NCI-H1436 (cell line): Measurements from ENCODE around the gene AP4E1.
"Not testable (repeated sequence)": the region's sequence is repeated elsewhere in the genome, so short reads cannot be mapped to it uniquely, and the experiment has no call there.

Source experiments
- DNase-seq: peaks from one replicate; lab custom pipeline; 2025; lab: John Stamatoyannopoulos, UW

Gene AP4E1

GRCh38 chr15:50950745-50951144, 42.3 kb downstream of the AP4E1 start:
- DNase-seq, result not testable (repeated sequence)

DNA sequence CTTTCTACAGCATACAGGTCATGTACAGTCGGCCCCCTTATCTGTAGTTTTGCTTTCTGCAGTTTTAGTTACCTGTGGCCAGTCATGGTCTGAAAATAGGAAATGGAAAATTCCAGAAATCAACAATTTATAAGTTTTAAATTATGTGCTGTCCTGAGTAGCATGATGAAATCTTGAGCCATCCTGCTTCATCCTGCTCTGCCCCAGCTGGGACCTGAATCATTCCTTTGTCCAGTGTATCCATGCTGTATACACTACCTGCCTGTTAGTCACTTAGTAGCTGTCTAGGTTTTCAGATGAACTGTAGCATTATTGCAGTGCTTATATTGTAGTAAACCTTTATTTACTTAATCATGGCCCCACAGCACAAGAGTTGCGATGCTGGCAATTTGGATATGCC, 44.8 kb downstream of the AP4E1 start:
- no peak for DNase-seq

- not testable (repeated sequence) for DNase-seq
These were observed 46.4 kb downstream of the AP4E1 start for GRCh38 chr15:50954837-50955236.

DNA sequence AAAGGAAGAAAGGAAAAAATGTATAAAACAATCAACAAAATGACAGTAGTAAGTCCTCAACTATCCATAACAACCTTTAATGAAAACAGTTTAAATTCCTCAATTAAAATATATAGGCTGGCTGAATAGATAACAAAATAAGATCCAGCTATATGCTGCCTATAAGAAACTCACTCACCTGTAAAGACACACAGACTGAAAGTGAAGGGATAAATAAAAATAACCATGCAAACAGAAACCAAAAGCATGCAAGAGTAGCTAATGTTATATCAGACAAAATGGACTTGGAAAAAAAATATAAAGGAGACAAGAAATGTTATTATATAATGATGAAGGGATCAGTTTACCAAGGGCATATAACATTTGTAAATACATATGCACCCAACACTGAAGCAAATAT, 51.2 kb downstream of the AP4E1 start:
- DNase-seq, result no peak

DNA sequence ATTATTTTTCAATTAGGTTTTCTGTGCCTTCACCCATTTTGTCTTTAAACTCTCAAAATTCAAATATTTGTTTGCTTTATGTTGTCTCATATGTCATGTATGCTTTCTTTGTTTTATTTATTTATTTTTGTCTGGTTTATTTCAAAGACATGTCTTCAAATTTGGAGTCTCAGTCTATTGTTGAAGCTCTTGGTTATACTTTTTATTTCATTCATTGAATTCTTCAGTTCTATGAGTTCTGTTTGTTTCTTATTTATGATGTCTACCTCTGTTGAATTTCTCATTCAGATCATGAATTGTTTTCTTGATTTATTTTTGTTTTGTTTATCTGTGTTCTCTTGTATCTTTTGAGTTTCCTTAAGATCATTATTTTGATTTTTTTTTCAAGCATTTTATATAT, 55.6 kb downstream of the AP4E1 start:
- DNase-seq, result no peak

- no peak for DNase-seq
These were observed 59.9 kb downstream of the AP4E1 start for GRCh38 chr15:50968353-50968752.

- no peak for DNase-seq
These were observed 62.0 kb downstream of the AP4E1 start for GRCh38 chr15:50970524-50970923.

DNA sequence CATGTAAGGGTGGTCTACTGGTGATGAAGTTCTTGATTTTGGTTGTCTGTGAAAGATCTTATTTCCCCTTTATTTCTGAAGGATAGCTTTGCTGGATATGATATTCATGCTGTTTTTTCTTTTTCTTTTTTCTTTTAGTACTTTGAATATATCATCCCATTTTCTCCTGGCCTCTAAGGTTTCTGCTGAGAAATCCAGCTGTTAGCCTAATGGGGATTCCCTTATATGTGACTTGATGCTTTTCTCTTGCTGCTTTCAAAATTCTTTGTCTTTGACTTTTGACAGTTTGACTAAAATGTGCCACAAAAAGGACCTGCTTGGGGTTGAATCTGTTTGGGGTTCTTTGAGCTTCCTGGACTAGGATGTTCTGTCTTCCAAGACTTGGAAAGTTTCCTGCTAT, 62.6 kb downstream of the AP4E1 start:
- DNase-seq, result no peak

DNA sequence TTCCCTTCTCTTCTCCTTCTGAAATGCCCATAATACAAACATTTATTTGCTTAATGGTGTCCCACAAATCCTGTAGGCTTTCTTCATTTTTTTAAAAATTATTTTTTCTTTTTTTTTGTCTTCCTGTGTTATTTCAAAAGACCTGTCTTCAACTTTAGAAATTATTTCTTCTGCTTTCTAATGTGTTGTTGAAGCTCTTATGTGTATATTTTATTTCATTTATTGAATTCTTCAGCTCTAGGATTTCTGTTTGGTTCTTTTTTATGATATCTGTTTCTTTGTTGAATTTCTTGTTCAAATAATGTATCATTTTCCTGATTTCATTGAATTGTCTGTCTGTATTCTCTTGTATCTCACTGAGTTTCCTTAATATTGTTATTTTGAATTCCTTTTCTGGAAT, 63.1 kb downstream of the AP4E1 start:
- DNase-seq, result no peak

DNA sequence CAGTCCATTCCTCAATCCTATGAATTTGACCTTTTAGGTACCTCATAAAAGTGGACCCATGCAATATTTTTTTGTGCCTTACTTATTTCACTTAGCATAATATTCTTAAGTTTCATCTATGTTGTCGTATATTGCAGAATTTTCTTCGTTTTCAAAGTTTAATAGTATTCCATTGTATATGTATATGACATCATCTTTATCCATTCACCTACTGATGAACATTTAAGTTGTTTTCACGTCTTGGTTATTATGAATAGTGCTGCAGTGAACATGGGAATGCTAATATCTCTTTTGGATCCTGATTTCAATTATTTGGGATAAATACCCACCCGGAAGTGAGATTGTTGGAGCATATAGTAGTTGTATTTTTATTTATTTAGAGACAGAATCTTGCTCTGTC, 65.1 kb downstream of the AP4E1 start:
- no peak for DNase-seq

DNA sequence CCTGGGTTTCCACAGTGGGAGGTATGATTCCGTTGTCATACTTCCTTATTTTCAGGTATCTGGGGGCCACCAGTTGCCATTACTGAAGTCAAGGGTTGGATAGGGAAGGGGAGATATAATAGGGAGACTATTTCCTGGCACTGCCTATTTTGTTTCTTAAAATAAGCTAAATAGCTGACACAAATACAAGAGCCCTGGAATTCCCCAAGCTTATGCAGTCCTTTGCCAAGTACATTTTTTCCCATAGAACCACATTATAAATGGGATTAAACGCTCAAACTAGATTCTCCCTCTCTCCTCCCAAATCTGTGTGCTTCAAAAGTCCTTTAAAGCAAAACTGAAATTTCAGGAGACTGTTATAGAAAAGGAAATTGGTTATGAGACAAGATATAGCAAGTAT, 68.7 kb downstream of the AP4E1 start:
- DNase-seq, result no peak

DNA sequence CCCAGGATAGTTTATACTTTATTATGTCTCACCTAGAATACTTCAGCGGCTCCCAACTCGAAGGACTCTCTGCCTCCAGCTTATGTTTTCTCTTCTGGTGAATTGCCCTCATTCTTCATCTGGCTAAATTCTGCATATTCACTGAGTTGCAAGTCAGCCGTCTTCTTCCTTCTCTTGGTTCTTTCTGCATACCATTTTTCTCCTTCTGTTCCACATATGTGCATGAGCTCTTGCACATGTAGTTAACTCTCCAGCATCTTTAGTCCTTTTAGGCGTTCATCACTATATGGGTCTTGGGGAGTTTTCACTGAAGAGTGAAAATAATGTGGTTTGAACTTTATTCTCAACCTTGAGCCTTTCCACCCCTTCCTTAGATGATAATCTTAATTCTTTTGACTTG, 70.1 kb downstream of the AP4E1 start:
- DNase-seq, result no peak

GRCh38 chr15:50979041-50979440, 70.6 kb downstream of the AP4E1 start:
- DNase-seq, result no peak

- no peak for DNase-seq
These were observed 85.1 kb downstream of the AP4E1 start for GRCh38 chr15:50993598-50993997.

GRCh38 chr15:50996641-50997040, 88.2 kb downstream of the AP4E1 start:
- DNase-seq, result no peak

DNA sequence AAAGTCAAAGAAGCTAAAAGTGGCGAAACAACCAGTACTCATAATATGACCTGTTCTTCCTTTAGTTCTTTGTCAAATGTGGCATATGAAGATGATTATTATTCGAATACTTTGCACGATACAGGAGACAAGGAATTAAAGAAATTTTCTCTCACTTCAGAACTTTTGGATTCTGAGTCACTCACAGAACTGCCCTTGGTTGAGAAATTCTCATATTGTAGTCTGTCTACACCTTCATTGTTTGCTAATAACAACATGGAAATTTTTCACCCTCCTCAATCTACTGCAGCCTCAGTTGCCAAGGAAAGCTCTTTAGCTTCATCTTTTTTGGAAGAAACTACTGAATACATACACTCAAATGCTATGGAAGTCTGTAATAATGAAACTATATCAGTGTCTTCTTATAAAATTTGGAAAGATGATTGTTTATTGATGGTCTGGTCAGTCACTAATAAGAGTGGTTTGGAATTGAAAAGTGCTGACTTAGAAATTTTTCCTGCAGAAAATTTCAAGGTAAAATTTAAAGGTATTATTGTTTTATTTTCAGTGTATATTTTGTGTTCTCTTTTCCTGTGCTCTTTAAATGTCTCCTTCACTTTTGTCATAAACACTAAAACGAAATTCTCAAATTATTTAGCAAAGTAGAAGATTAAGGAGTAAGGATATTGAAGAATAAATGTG, 89.0 kb downstream of the AP4E1 start:
- no peak for DNase-seq

GRCh38 chr15:51004103-51004551, 95.6 kb downstream of the AP4E1 start:
- DNase-seq, result no peak

- DNase-seq, result no peak
These were observed 98.0 kb downstream of the AP4E1 start for GRCh38 chr15:51006336-51006985.

DNA sequence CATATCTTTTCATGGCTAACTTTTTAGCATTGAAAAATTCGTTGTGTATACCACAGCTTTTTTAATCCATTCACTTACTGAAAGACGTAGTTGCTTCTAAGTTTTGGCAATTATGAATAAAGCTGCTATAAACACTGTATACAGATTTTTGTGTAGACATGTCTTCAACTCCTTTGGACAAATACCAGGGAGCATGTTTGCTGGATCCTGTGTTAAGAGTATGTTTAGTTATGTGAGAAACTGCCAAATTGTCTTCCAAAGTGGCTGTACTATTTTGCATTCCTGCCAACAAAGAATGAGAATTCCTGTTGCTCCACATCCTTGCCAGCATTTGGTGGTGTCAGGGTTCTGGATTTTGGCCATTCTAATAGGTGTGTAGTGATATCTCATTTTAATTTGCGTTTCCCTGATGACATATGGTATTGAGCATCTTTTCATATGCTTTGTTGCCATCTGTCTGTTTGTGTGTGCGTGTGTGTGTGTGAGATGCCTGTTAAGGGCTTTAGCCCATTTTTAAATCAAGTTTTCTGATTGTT, 98.7 kb downstream of the AP4E1 start:
- DNase-seq, result no peak

DNA sequence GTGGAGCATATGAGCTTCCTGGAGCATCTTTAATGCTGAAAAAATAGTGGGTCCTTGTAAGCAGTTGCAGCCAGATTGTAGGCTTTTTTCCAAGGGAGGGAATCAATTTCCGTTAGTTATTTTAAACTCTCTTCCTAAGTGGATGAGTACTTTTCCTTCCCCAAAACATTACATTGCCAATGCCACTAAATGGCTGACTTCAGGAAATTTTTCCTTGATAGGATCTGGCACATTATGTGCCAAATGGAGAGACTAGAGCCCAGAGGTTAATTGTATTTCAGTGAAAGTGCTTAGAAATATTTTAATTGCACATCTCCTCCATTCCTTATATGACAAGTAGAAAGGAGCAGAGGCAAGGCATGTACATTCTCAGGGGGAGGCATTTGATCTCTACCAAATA, 102.7 kb downstream of the AP4E1 start:
- DNase-seq, result no peak

DNA sequence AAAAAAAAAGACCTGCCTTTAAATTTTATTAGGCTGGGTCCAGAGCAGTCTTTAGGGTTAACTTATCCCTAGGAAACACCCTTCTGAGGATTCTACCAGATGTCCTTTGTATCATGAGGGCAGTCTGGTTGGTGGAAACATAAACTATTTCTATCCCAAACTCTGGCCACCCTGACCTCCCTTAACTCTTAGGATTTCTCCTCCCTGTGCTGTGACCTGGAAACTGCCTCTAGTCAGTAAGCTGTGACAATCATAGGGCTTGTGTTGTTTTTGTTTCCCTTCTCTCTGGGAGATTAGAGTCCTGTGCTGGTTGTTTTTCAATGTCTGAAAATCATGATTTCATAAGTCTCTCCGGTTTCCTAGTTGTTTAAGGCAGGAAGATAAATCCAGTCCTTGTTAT, 108.1 kb downstream of the AP4E1 start:
- DNase-seq, result no peak

DNA sequence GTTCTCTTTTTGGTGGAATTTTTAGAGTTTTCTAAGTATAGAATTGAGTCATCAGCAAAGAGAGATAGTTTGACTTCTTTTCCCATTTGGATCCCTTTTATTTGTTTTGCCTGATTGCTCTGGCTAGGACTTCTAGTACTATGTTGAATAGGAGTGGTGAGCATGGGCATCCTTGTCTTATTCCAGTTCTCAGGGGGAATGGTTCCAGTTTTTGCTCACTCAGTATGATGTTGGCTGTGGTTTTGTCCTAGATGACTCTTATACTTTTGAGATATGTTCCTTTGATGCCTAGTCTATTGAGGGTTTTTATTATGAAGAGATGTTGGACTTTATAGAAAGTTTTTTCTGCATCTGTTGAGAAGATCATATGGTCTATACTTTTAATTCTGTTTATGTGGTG, 113.7 kb downstream of the AP4E1 start:
- DNase-seq, result no peak

GRCh38 chr15:51023499-51023898, 115.0 kb downstream of the AP4E1 start:
- no peak for DNase-seq
